ENCODE data around the gene SYNGR3. TPM values are rescaled to one million over a fixed set of nuclear protein-coding genes. Genes with fewer than 3 reads are reported as not detected.
A peak's percentile ranks its signal among the peaks of the same experiment; 100 is the strongest.

SYNGR3 gene
- polyA plus RNA-seq, 2 of the 4 experiments (the other 2 are of a cell fraction) = 4.1 to 4.9 TPM

DNA sequence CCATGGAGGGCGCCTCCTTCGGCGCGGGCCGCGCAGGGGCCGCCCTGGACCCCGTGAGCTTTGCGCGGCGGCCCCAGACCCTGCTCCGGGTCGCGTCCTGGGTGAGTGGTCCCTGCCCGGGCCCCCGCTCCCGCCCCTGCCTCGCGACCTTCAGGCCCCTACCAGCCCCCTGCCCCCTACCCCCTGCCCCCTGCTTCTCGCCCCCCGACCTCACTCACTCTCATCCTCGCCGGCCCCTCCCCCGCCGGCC, 256 bp downstream of the SYNGR3 start (continued):
- no peak for TF ChIP-seq REST (IDR thresholded peaks at IDR 0.05)
- no peak for TF ChIP-seq CBX8 (IDR thresholded peaks at IDR 0.05)

DNA sequence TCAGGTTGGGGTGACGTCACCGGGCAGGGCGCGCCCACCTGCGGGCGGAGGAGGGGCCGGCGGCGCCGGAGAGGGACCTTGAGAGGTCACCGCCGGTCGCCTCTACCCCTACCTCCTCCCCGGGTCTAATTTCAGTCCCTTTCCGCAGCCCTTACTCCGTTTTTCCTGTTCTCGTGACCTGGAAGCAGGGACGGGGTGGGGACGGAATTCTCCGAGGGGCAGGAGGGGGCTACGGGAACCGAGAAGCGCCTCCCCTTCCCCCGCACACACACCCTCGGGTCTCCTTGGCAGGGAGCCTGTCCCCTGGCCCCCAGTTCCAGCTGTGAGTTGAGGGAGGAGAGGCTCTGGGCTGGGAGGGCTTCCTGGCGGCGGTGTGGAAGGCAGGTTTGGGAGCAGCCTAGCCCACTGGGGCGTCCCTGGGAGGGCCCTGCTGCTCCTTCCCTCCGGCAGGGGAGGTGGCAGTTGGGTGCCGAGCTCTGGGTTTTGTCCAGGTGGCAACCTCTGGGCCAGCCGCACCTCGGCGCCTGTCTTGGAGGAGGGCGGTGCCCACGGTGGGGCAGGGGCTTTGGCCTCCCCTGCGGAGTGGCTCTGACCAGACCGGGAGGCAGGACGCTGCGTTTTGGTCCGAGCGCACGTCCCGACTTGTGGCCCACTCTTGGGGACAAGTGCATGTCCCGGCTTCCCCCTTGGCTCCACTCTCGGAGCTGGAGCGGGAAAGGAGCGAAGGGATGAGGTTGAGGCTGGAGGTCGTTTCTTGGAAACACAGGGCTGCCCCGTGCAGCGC, 773 bp downstream of the SYNGR3 start:
- Histone ChIP-seq H3K4me2 (peak overlapping the region; percentile 79), H3K4me3 (peak overlapping the region; percentile 56), H3K4me1 (peaks cover 61% of the 10 kb centered on the region), H3K27ac (peak overlapping the region; percentile 58 to 94), H3K9me3 (no peaks in the 10 kb centered on the region)
- WGBS (ENCODE audit: missing lambda C conversion rate) = 56% methylated on average over 37 of the region's 50 CpGs
- TF ChIP-seq ZFP36 (IDR thresholded peaks at IDR 0.05; ENCODE audit: borderline replicate concordance, partially characterized antibody) (peak; percentile 70), RAD21 (conservative IDR thresholded peaks at IDR 0.05 in 1 of 2, IDR thresholded peaks at IDR 0.05 in 1 of 2) (no peak), FOSL2 (IDR thresholded peaks at IDR 0.05) (no peak), FOSL2 (CRISPR knock-in tag; IDR thresholded peaks at IDR 0.05) (peak; percentile 61)
- DNase-seq (ENCODE audit: low read depth in 1 of 2, low spot score in 1 of 2) = no peak
- no peak for ATAC-seq
- CTCF ChIA-PET = interaction anchor here (0.8 to 19.7 kb wide), 2 partner anchors 14 to 150 kb away, joined by 3 to 196 read pairs; partner anchors contain the start of gene ZNF598
- FAIRE-seq = no peak
- POLR2A ChIA-PET = no interaction called here

DNA sequence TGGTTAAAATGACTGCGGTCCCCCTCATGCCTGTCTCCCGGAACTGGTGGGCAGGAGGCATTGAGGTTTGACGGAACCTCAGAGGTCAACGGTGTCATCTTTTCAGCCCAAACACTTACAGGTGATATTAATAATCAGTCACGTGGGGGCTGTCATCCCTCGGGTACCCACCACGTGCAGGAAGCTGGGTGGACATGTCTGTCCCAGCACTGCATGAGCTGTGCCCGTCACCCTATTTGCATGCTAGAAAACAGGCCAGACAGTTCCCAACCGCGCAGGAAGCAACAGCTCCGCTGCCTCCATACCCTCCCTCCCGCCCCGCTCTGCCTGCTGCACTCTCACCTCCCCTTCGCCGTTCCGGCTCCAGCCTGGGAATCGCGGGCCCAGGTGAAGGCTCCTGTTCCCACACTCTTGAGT, 1.4 kb downstream of the SYNGR3 start:
- 97% methylated on average over 13 of the region's 18 CpGs for WGBS (ENCODE audit: missing lambda C conversion rate)
- ChIA-PET POLR2A (no interaction called here), CTCF (interaction anchor here (19.7 kb wide), 1 partner anchor 13 kb away, joined by 196 read pairs; the partner anchor contains the start of gene ZNF598)
- peak overlapping the region; percentile 79 for H3K4me2 ChIP-seq
- peaks cover 65% of the 10 kb centered on the region for H3K4me1 ChIP-seq
- H3K9me3 ChIP-seq = no peaks in the 10 kb centered on the region
- FAIRE-seq (no peak), DNase-seq (ENCODE audit: low read depth in 1 of 2, low spot score in 1 of 2) (no peak), ATAC-seq (no peak)
- TF ChIP-seq FOSL2 (IDR thresholded peaks at IDR 0.05) (no peak), FOSL2 (CRISPR knock-in tag; IDR thresholded peaks at IDR 0.05) (no peak), NPAS2 (CRISPR knock-in tag; IDR thresholded peaks at IDR 0.05; ENCODE audit: borderline replicate concordance) (no peak), ZC3H11A (IDR thresholded peaks at IDR 0.05) (no peak), MAFK (IDR thresholded peaks at IDR 0.05; ENCODE audit: partially characterized antibody) (no peak), EHMT2 (IDR thresholded peaks at IDR 0.05; ENCODE audit: low read depth) (no peak), CHD4 (IDR thresholded peaks at IDR 0.05; ENCODE audit: borderline replicate concordance) (no peak), POLR2A (IDR thresholded peaks at IDR 0.05; ENCODE audit: low read length) (no peak), PBX3 (IDR thresholded peaks at IDR 0.05) (no peak), BHLHE40 (IDR thresholded peaks at IDR 0.05; ENCODE audit: low read depth, low read length) (no peak), HEYL (CRISPR knock-in tag; IDR thresholded peaks at IDR 0.05) (no peak), RFX5 (IDR thresholded peaks at IDR 0.05) (no peak), RARB (CRISPR knock-in tag; IDR thresholded peaks at IDR 0.05) (no peak), CHD2 (IDR thresholded peaks at IDR 0.05; ENCODE audit: low read length, partially characterized antibody) (no peak), RNF2 (IDR thresholded peaks at IDR 0.05; ENCODE audit: borderline replicate concordance, low read depth) (no peak), E2F6 (IDR thresholded peaks at IDR 0.05; ENCODE audit: borderline replicate concordance, low read depth) (no peak), HDAC2 (IDR thresholded peaks at IDR 0.05) (no peak)
- no peak overlapping the region for H3K4me3 ChIP-seq
- H3K27ac ChIP-seq = no peak overlapping the region

Measured in A549 (cell line).